Hepatic stellate cell (primary cell): ENCODE results near the gene CLEC4C.

ENCODE experiments used
- DNase-seq: peaks from one replicate; pipeline ENCODE4 v3.0.0; 2011; ENCODE audit warnings: low spot score

CLEC4C gene

DNA sequence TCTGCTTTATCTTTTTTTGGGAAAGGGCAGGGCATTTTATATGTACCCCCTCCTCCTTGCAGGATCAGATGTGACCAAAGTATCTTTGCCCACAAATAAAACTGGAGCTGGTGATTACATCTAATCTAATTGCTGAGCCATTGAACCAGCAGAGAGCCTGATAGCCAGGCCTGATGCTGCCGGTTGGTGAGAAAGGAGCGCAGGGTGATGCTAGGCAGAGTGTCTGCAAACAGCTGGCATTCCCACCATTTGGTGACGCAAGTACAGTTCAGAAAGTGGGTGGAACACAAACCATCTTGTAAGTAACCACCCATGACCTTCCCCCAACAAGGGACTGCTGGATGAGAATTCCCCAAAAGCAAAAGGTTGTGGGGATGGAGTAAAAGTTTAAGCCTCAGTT, 23.2 kb downstream of the CLEC4C start:
- no peak for DNase-seq

DNA sequence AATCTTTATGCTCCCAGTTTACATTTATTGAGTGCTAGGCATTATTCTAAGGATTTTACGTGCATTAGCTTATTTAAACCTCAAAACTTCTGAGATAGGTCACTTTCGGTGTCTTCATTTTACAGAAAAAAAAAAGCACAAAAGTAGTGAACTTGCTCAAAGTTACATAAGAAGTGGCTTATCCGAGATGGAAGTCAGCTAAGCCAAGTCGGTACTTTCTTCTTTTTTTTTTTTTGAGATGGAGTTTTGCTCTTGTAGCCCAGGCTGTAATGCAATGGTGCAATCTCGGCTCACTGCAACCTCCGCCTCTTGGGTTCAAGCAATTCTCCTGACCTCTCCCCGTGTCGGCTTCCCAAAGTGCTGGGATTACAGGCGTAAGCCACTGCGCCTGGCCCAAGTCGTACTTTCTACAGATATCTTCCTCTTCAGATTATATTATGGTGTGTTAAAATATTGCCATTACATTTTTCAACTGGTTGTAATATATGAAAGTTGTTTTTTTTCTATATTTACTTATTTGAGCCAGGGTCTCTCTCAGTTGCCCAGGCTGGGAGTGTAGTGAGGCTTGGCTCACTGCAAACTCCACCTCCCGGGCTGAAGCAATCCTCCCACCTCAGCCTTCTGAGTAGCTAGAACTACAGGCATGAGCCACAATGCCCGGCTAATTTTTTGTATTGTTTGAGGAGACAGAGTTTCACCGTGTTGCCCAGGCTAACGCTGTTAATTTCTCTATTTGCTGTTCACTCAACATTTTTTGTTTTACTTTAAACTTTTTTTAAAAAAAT, 27.0 kb downstream of the CLEC4C start:
- no peak for DNase-seq

DNA sequence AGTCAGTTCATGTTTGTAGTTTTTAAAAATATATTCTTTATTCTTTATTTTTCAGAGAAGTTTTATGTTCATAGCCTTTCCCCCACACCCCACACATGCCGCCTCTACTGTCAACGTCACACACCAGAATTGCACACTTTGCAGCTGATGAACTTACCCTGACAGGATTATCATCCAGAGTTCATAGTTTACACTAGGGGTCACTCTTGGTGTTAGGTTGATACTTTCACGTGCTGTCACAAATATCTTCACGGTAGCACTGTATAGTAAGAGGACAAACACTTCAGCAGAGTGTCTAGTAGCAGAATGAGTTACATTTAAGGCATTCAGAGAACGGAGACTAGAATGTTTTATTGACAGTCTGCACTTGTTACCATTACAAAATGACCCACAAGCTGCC, 30.8 kb downstream of the CLEC4C start:
- DNase-seq = no peak

- no peak for DNase-seq
These were observed 34.2 kb downstream of the CLEC4C start for GRCh38 chr12:7712841-7713442.

GRCh38 chr12:7711133-7711532, 36.0 kb downstream of the CLEC4C start, which contains the start of gene DPPA3:
Gene DPPA3, plus strand, starts transcription at chr12:7711433. Its CDS starts 138 bp downstream, at chr12:7711571.
- no peak for DNase-seq

DNA sequence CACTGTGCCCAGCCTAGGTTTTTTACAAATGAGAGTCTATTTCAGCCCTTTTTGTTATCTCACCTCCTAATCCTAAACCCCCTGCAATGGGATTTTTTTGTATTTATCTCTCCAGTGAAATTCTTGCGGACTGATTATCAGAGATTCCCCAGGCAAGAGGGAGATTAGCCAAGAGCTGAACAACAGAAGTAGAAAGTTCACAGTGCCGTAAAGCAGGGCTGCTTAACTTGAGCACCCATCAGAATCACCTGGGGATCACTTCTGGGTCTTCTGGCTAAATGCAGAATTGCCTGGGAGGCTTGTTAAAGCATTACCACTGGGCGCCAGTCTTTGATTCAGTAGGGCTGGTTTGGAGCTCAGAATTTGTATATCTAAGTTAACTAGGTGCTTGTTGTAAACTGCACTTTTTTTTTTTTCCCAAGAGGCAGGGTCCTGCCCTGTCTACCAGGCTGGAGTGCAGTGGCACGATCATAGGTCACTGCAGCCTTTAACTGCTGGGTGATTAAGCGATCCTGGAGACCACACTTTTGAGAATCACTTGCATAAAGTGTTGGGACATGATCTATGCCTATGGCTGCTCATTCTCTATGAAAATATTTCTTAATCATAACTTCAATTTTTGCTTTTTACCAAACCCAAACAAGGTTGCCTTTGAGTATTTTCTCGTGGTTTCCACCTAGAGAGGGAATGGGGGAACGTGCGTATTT, 37.1 kb downstream of the CLEC4C start:
- no peak for DNase-seq

DNA sequence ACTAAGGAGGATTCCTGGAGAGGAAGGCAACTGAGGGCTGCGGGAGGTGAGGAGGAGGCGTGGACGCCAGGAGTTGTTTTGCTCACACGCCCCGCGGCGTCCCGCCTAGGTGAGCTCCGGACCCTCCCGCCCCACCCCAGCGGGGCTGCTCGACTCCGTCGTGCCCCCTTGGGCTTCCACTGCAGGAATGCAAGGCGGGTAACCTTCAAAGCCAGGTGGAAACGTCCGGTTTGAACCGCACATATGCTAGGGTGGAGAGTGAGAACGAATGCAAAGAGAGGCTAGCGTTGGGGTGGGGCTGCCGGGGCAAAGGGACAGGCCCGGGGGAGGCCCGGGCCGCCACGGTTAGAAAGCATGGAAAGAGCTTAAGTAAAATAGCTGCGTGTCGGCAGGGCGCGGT, 41.3 kb downstream of the CLEC4C start:
- DNase-seq = no peak

GRCh38 chr12:7695566-7696197, 51.5 kb downstream of the CLEC4C start, which contains the start of gene GDF3:
Gene GDF3, minus strand, starts transcription at chr12:7695775. Its CDS starts 47 bp downstream, at chr12:7695728.
- DNase-seq = peak; percentile 19

- no peak for DNase-seq
These were observed 52.0 kb downstream of the CLEC4C start for GRCh38 chr12:7695237-7695560.

DNA sequence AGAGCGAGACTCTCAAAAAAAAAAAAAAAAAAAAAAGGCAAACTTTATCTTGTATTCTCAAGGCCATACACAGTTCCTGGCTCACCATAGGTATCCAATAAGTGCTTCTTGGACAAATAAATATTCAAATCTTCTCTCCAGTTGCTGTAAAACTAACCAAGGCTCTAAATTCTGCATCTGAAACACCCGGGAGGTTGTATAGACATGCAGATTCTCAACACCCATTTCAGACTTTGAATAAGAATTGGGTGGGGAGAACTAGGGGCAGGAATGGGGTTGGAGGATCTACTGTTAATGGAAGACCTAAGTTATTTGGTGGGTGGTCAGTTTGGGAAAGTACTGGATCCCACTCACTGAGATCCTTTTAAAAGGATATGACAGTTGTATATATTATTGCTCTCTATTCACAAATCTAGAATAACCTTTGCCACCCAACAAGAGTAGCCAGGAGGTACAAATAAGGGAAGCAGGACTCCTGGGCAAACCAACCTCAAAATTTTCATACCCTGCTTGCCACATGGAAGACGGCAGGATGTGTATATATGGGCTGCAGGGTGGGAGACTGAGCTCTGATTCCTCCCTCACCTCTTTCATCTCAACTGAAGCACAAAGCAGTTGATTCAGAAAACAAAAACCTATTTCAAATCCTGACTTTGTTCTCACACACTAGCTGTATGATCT, 52.5 kb downstream of the CLEC4C start:
- DNase-seq = no peak

DNA sequence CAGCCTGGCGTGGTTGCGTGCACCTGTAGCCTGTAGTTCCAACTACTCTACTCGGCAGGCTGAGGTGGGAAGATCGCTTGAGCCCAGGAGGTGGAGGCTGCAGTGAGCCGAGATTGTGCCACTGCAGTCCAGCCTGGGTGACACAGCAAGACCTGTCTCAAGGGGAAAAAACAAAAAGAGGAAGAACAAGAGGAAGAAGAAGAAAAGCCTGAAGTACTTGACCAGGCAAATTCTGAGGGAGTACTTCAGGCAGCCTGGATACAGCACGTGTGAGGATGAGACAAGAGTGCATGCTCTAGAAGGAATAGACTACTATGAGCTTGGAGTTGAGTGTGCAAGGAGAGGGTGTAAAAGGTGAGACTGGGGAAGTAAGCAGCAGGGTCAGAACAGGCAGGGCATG, 53.4 kb downstream of the CLEC4C start:
- no peak for DNase-seq

GRCh38 chr12:7681535-7681934, 65.6 kb downstream of the CLEC4C start:
- no peak for DNase-seq
